Measurements from ENCODE around the gene AADAT. TPM values are rescaled to one million over a fixed set of nuclear protein-coding genes. Genes with fewer than 3 reads are reported as not detected.
A peak's percentile ranks its signal among the peaks of the same experiment; 100 is the strongest.

The AADAT gene
- total and polyA plus RNA-seq, 7 experiments from 2014 or later = not detected

- H3K4me3 ChIP-seq (ENCODE audit: low read length) = no peak overlapping the region
- no peak overlapping the region for H3K27ac ChIP-seq (ENCODE audit: low read depth, low read length)
- no peaks in the 10 kb centered on the region for H3K27me3 ChIP-seq (ENCODE audit: control insufficient read depth in 2 of 2, insufficient read depth in 2 of 2, low read length in 2 of 2)
- no peak for DNase-seq
- intact Hi-C loops (cut with micrococcal nuclease) = no loop called here
- Mint-ChIP-seq H3K27me3 (peaks cover 0 to 8% (median 4%) of the 10 kb centered on the region in 5 donors), H3K4me3 (no peak overlapping the region), H3K9me3 (no peaks in the 10 kb centered on the region), H3K4me1 (no peaks in the 10 kb centered on the region), H3K36me3 (no peaks in the 10 kb centered on the region), H3K27ac (no peak overlapping the region)
- no peaks in the 10 kb centered on the region for H3K9me3 ChIP-seq (ENCODE audit: control insufficient read depth in 2 of 3, low read length in 3 of 3)
- ChIA-PET POLR2A (interaction anchor here (1.1 kb wide), 1 partner anchor 11 kb away, joined by 3 read pairs; the partner anchor contains the start of gene MFAP3L), CTCF (no interaction called here)
- no peaks in the 10 kb centered on the region for H3K36me3 ChIP-seq (ENCODE audit: control insufficient read depth in 2 of 3, insufficient read depth in 3 of 3, low read length in 3 of 3)
- no peaks in the 10 kb centered on the region for H3K4me1 ChIP-seq (ENCODE audit: control insufficient read depth in 2 of 2, insufficient read depth in 2 of 2, low read length in 2 of 2)
- no peak for ATAC-seq
Measured at GRCh38 chr4:170015285-170015684, 74.5 kb downstream of the AADAT start.

- no peaks in the 10 kb centered on the region for H3K4me1 ChIP-seq (ENCODE audit: control insufficient read depth in 2 of 2, insufficient read depth in 2 of 2, low read length in 2 of 2)
- Mint-ChIP-seq H3K27me3 (peaks cover 4 to 10% (median 4%) of the 10 kb centered on the region in 5 donors), H3K4me3 (no peak overlapping the region), H3K9me3 (no peaks in the 10 kb centered on the region), H3K36me3 (no peaks in the 10 kb centered on the region), H3K4me1 (no peaks in the 10 kb centered on the region), H3K27ac (no peak overlapping the region)
- no peak for ATAC-seq
- no peaks in the 10 kb centered on the region for H3K9me3 ChIP-seq (ENCODE audit: control insufficient read depth in 2 of 3, low read length in 3 of 3)
- no peak overlapping the region for H3K4me3 ChIP-seq (ENCODE audit: low read length)
- H3K27me3 ChIP-seq (ENCODE audit: control insufficient read depth in 2 of 2, insufficient read depth in 2 of 2, low read length in 2 of 2) = no peaks in the 10 kb centered on the region
- POLR2A ChIA-PET = interaction anchor here (1.1 kb wide), 1 partner anchor 12 kb away, joined by 3 read pairs; the partner anchor contains the start of gene MFAP3L
- no peaks in the 10 kb centered on the region for H3K36me3 ChIP-seq (ENCODE audit: control insufficient read depth in 2 of 3, insufficient read depth in 3 of 3, low read length in 3 of 3)
- intact Hi-C loops (cut with micrococcal nuclease) = no loop called here
- H3K27ac ChIP-seq (ENCODE audit: low read depth, low read length) = no peak overlapping the region
- DNase-seq = no peak
- CTCF ChIA-PET = no interaction called here
Measured at GRCh38 chr4:170014359-170015011, 75.3 kb downstream of the AADAT start.

- Histone ChIP-seq H3K27me3 (ENCODE audit: control insufficient read depth in 2 of 2, insufficient read depth in 2 of 2, low read length in 2 of 2) (no peaks in the 10 kb centered on the region), H3K36me3 (ENCODE audit: control insufficient read depth in 2 of 3, insufficient read depth in 3 of 3, low read length in 3 of 3) (no peaks in the 10 kb centered on the region), H3K4me3 (ENCODE audit: low read length) (no peak overlapping the region), H3K4me1 (ENCODE audit: control insufficient read depth in 2 of 2, insufficient read depth in 2 of 2, low read length in 2 of 2) (no peaks in the 10 kb centered on the region), H3K9me3 (ENCODE audit: control insufficient read depth in 2 of 3, low read length in 3 of 3) (no peaks in the 10 kb centered on the region), H3K27ac (ENCODE audit: low read depth, low read length) (no peak overlapping the region)
- intact Hi-C loops (cut with micrococcal nuclease) = no loop called here
- ATAC-seq (no peak), DNase-seq (no peak)
- H3K4me3 Mint-ChIP-seq = no peak overlapping the region
- ChIA-PET CTCF (no interaction called here), POLR2A (no interaction called here)
- no peaks in the 10 kb centered on the region for H3K9me3 Mint-ChIP-seq
- peaks cover 0 to 12% (median 7%) of the 10 kb centered on the region in 7 donors for H3K4me1 Mint-ChIP-seq
- peaks cover 4 to 20% (median 16%) of the 10 kb centered on the region in 5 donors for H3K27me3 Mint-ChIP-seq
- no peaks in the 10 kb centered on the region for H3K36me3 Mint-ChIP-seq
- no peak overlapping the region for H3K27ac Mint-ChIP-seq
Measured at GRCh38 chr4:170012629-170012958, 77.2 kb downstream of the AADAT start.

GRCh38 chr4:170011921-170012628 lies 77.7 kb downstream of the AADAT start:
- Mint-ChIP-seq H3K4me1 (peaks cover 0 to 14% (median 8%) of the 10 kb centered on the region in 7 donors), H3K36me3 (no peaks in the 10 kb centered on the region), H3K27ac (no peak overlapping the region), H3K27me3 (peaks cover 4 to 26% (median 21%) of the 10 kb centered on the region in 5 donors), H3K9me3 (no peaks in the 10 kb centered on the region), H3K4me3 (no peak overlapping the region)
- no peak overlapping the region for H3K4me3 ChIP-seq (ENCODE audit: low read length)
- H3K4me1 ChIP-seq (ENCODE audit: control insufficient read depth in 2 of 2, insufficient read depth in 2 of 2, low read length in 2 of 2) = no peaks in the 10 kb centered on the region
- H3K27me3 ChIP-seq (ENCODE audit: control insufficient read depth in 2 of 2, insufficient read depth in 2 of 2, low read length in 2 of 2) = no peaks in the 10 kb centered on the region
- DNase-seq (no peak), ATAC-seq (peak; percentile 58)
- H3K36me3 ChIP-seq (ENCODE audit: control insufficient read depth in 2 of 3, insufficient read depth in 3 of 3, low read length in 3 of 3) = no peaks in the 10 kb centered on the region
- intact Hi-C loops (cut with micrococcal nuclease) = no loop called here
- H3K27ac ChIP-seq (ENCODE audit: low read depth, low read length) = no peak overlapping the region
- ChIA-PET POLR2A (no interaction called here), CTCF (no interaction called here)
- no peaks in the 10 kb centered on the region for H3K9me3 ChIP-seq (ENCODE audit: control insufficient read depth in 2 of 3, low read length in 3 of 3)

Other genes with a start within 250 kb of the AADAT start
- 1 to 10 TPM in 3 of 5 experiments, under 1 TPM in 2; 0.05 to 2.0 (median 1.1) TPM for gene MFAP3L, start 63.6 kb downstream of the AADAT start, total RNA-seq
- gene MFAP3L, start 63.6 kb downstream of the AADAT start, polyA plus RNA-seq = under 1 TPM; 0.23 to 0.47 TPM